Panc1 (cell line): ENCODE results near the gene KCNC4. TPM values are rescaled to one million over a fixed set of nuclear protein-coding genes. Genes with fewer than 3 reads are reported as not detected.

Experiments
- ATAC-seq: fragments of 200-7000 bp; cut with Tn5 transposase; 2 replicates; pipeline ENCODE4 v1.9.1; 2020; ENCODE audit warnings: mild to moderate bottlenecking, moderate library complexity
- BruUV-seq: library from RNA; stranded (reverse); fragments of 400-500 nt; replicated peaks from 2 replicates; lab custom pipeline; 2021; lab: Mats Ljungman, UMichigan
- CTCF ChIA-PET: fragments of 300-600 bp; sonication (Branson Sonifier 250); formaldehyde crosslinking; loops from one replicate; lab custom pipeline; 2022; ENCODE audit warnings: antibody characterized with exemption; lab: Charles Lee
- POLR2A ChIA-PET: fragments of 300-600 bp; sonication (Branson Sonifier 250); formaldehyde crosslinking; loops from one replicate; lab custom pipeline; 2022; ENCODE audit warnings: antibody characterized with exemption; lab: Charles Lee
- DNase-seq: peaks from one replicate; pipeline ENCODE4 v3.0.0-alpha.2; 2010; ENCODE audit warnings: low read depth, low spot score
- H3K27ac ChIP-seq: 2 replicates; pipeline ENCODE4 v1.5.1; 2011; ENCODE audit warnings: mild to moderate bottlenecking, low read length, inconsistent platforms
- H3K27me3 ChIP-seq: fragments of 200-500 bp; sonication (Bioruptor generic); 2 replicates; pipeline ENCODE4 v1.6.0; 2014; ENCODE audit warnings: low read length, inconsistent platforms; ENCODE audit not compliant: control insufficient read depth, insufficient read depth
- H3K36me3 ChIP-seq: fragments of 200-500 bp; sonication (Bioruptor generic); 2 replicates; pipeline ENCODE4 v1.5.1; 2014; ENCODE audit warnings: inconsistent platforms, mild to moderate bottlenecking, low read length, moderate library complexity; ENCODE audit not compliant: control insufficient read depth, insufficient read depth
- H3K4me1 ChIP-seq: 2 replicates; pipeline ENCODE4 v1.5.1; 2011; ENCODE audit warnings: inconsistent platforms, mild to moderate bottlenecking, low read length, moderate library complexity; ENCODE audit not compliant: control insufficient read depth, insufficient read depth
- H3K4me3 ChIP-seq, 2 experiments: 2 replicates each; pipeline ENCODE4 v1.5.1; 2011 to 2012; ENCODE audit warnings: low read depth in 2 of 2, low read length in 2 of 2, mild to moderate bottlenecking in 2 of 2, inconsistent platforms in 1 of 2, moderate library complexity in 1 of 2
- H3K9me3 ChIP-seq: fragments of 200-500 bp; sonication (Bioruptor generic); 2 replicates; pipeline ENCODE4 v1.5.1; 2014; ENCODE audit warnings: low read depth, mild to moderate bottlenecking, inconsistent platforms, low read length, moderate library complexity; ENCODE audit not compliant: control insufficient read depth, insufficient read depth
- POLR2AphosphoS5 ChIP-seq: IDR thresholded peaks from 2 replicates; pipeline ENCODE4 v1.6.1; 2012; ENCODE audit warnings: mild to moderate bottlenecking, low read depth, low read length, moderate library complexity
- SIN3A ChIP-seq: IDR thresholded peaks from 2 replicates; pipeline ENCODE4 v1.6.1; 2012; ENCODE audit warnings: low read depth, mild to moderate bottlenecking, low read length, moderate library complexity, borderline replicate concordance; ENCODE audit not compliant: insufficient read depth
- TCF7L2 ChIP-seq: IDR thresholded peaks from 2 replicates; pipeline ENCODE4 v1.6.1; 2011; ENCODE audit warnings: mild to moderate bottlenecking, low read depth, low read length, inconsistent platforms
- in situ Hi-C: cut with HindIII; loops from 2 replicates; pipeline ENCODE4 v1.10.0; 2016; ENCODE audit warnings: low sequenced_read_pairs, low pct_unique_long_range_greater_than_20kb
- intact Hi-C: fragments of 100-400 bp; cut with micrococcal nuclease; formaldehyde crosslinking; loops from one replicate; pipeline ENCODE4 v1.10.0; 2022; ENCODE audit not compliant: unreplicated experiment
- total RNA-seq: library from RNA; stranded (reverse); gene quantifications from one replicate; pipeline ENCODE4 v1.2.1, GENCODE V29; 2021; ENCODE audit not compliant: unreplicated experiment
- TF ChIP-seq, protein P1 (sequence below): fragments of 450-650 bp; IDR thresholded peaks from 2 replicates; pipeline ENCODE4 v1.5.1; 2017; ENCODE audit warnings: mild to moderate bottlenecking
- TF ChIP-seq, protein P2 (sequence below), 2 experiments: IDR thresholded peaks; 2 replicates each; pipeline ENCODE4 v1.6.1; 2011 to 2012; ENCODE audit warnings: low read depth in 2 of 2, control low read depth in 1 of 2, low read length in 1 of 2, mild to moderate bottlenecking in 1 of 2, moderate library complexity in 1 of 2; ENCODE audit not compliant: insufficient read depth in 1 of 2

Gene KCNC4
- total RNA-seq, 1 experiment from 2014 or later = 15.4 TPM

DNA sequence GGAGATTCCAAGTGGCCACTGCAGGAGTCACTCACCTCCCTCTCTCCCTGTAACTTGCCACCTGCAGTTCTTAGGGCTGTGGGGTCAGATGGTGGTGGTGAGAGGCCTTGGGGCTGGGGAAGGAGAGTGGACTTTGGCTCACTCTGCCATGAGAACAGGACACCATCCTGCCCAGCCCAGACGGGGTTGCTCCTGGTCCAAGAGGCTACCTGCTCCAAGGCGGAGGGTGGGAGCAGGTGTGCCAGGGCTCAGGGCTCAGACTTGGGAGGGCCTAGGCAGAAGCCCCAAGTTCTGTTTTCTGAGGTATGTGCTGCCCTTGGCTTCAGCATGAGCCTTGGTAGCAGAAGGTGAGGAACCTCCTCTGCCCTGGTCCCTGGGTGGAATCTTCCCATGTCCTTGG is 11.4 kb upstream of the KCNC4 start:
- ATAC-seq = no peak
- POLR2A ChIA-PET = no interaction called here
- in situ Hi-C loops = no loop called here
- no peak overlapping the region for H3K4me3 ChIP-seq
- H3K9me3 ChIP-seq = no peaks in the 10 kb centered on the region
- TF ChIP-seq SIN3A = no peak
- no peak for TF ChIP-seq TCF7L2
- TF ChIP-seq, protein P1, sequence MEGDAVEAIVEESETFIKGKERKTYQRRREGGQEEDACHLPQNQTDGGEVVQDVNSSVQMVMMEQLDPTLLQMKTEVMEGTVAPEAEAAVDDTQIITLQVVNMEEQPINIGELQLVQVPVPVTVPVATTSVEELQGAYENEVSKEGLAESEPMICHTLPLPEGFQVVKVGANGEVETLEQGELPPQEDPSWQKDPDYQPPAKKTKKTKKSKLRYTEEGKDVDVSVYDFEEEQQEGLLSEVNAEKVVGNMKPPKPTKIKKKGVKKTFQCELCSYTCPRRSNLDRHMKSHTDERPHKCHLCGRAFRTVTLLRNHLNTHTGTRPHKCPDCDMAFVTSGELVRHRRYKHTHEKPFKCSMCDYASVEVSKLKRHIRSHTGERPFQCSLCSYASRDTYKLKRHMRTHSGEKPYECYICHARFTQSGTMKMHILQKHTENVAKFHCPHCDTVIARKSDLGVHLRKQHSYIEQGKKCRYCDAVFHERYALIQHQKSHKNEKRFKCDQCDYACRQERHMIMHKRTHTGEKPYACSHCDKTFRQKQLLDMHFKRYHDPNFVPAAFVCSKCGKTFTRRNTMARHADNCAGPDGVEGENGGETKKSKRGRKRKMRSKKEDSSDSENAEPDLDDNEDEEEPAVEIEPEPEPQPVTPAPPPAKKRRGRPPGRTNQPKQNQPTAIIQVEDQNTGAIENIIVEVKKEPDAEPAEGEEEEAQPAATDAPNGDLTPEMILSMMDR = no peak
- no TSS peak for BruUV-seq
- CTCF ChIA-PET = no interaction called here
- no peaks in the 10 kb centered on the region for H3K36me3 ChIP-seq
- no peaks in the 10 kb centered on the region for H3K27me3 ChIP-seq
- intact Hi-C loops = no loop called here
- no peak overlapping the region for H3K27ac ChIP-seq
- peaks cover 4% of the 10 kb centered on the region; the same call in 1 of the 2 replicates for H3K4me1 ChIP-seq
- no peak for DNase-seq

DNA sequence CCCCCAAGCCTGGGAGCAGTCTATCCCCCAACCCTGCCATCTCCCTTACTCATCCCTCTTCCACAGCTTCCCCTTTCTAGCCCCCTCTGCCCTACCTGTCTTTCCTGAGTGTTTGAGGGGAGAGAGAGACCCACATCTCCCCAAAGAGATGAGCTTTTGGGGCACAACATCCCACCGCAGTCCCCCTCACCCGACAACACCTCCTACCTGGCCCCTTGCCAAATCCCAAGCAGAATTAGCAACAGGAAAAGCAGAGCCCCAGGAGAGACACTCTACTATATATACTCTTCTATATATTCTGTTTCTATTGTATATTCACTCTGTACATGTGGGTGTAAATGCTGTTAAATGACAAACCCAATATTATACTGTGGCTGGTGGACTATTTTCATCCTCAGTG is 9.9 kb upstream of the KCNC4 start:
- Histone ChIP-seq H3K27me3 (no peaks in the 10 kb centered on the region), H3K4me1 (peaks cover 4% of the 10 kb centered on the region; the same call in 1 of the 2 replicates), H3K4me3 (no peak overlapping the region), H3K9me3 (no peaks in the 10 kb centered on the region), H3K27ac (no peak overlapping the region), H3K36me3 (no peaks in the 10 kb centered on the region)
- CTCF ChIA-PET = interaction anchor here (0.7 kb wide), 2 partner anchors 30 to 368 kb away, joined by 4 read pairs; no protein-coding TSS in a partner anchor
- in situ Hi-C loops (no loop called here), intact Hi-C loops (no loop called here)
- ATAC-seq (no peak), DNase-seq (no peak)
- POLR2A ChIA-PET = no interaction called here
- TF ChIP-seq, protein P2, sequence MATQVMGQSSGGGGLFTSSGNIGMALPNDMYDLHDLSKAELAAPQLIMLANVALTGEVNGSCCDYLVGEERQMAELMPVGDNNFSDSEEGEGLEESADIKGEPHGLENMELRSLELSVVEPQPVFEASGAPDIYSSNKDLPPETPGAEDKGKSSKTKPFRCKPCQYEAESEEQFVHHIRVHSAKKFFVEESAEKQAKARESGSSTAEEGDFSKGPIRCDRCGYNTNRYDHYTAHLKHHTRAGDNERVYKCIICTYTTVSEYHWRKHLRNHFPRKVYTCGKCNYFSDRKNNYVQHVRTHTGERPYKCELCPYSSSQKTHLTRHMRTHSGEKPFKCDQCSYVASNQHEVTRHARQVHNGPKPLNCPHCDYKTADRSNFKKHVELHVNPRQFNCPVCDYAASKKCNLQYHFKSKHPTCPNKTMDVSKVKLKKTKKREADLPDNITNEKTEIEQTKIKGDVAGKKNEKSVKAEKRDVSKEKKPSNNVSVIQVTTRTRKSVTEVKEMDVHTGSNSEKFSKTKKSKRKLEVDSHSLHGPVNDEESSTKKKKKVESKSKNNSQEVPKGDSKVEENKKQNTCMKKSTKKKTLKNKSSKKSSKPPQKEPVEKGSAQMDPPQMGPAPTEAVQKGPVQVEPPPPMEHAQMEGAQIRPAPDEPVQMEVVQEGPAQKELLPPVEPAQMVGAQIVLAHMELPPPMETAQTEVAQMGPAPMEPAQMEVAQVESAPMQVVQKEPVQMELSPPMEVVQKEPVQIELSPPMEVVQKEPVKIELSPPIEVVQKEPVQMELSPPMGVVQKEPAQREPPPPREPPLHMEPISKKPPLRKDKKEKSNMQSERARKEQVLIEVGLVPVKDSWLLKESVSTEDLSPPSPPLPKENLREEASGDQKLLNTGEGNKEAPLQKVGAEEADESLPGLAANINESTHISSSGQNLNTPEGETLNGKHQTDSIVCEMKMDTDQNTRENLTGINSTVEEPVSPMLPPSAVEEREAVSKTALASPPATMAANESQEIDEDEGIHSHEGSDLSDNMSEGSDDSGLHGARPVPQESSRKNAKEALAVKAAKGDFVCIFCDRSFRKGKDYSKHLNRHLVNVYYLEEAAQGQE (IDR thresholded peaks at IDR 0.05; ENCODE audit: insufficient read depth in 1 of 2, low read depth in 2 of 2, low read length in 1 of 2) = no peak
- TF ChIP-seq TCF7L2 = no peak
- no peak for TF ChIP-seq POLR2AphosphoS5
- no peak for TF ChIP-seq SIN3A
- TF ChIP-seq, protein P1 = no peak
- no TSS peak for BruUV-seq
